ENCODE measurements around the gene RANBP1.

Gene RANBP1

GRCh38 chr22:20125201-20126174 is 9.6 kb downstream of the RANBP1 start:
- DNase-seq, result no peak

GRCh38 chr22:20126284-20127029 is 10.6 kb downstream of the RANBP1 start:
- DNase-seq, result no peak

- DNase-seq, result no peak
Measured at GRCh38 chr22:20127318-20127868, 11.5 kb downstream of the RANBP1 start.

GRCh38 chr22:20127869-20128618 is 12.1 kb downstream of the RANBP1 start:
- DNase-seq, result no peak

- DNase-seq, result no peak
Measured at GRCh38 chr22:20128619-20128901, 12.7 kb downstream of the RANBP1 start.

- DNase-seq, result peak; percentile 26 to 69
Measured at GRCh38 chr22:20128902-20129746, 13.2 kb downstream of the RANBP1 start.

GRCh38 chr22:20129747-20130014 is 13.8 kb downstream of the RANBP1 start:
- no peak for DNase-seq

GRCh38 chr22:20130319-20130718 is 14.4 kb downstream of the RANBP1 start:
- peak in 1 of 2 donors; percentile 35 for DNase-seq

GRCh38 chr22:20130731-20131596 is 15.1 kb downstream of the RANBP1 start:
- peak; percentile 81 to 84 for DNase-seq

- peak in 1 of 2 donors; percentile 54 for DNase-seq
Measured at GRCh38 chr22:20131597-20131858, 15.6 kb downstream of the RANBP1 start, which contains the start of gene ZDHHC8. TSS of gene ZDHHC8 (plus strand) at chr22:20131804. CDS start at chr22:20131948, 144 bp downstream.

- peak in 1 of 2 donors; percentile 29 for DNase-seq
Measured at GRCh38 chr22:20131859-20132685, 16.2 kb downstream of the RANBP1 start.

- DNase-seq, result no peak
Measured at GRCh38 chr22:20132686-20133246, 16.9 kb downstream of the RANBP1 start.

GRCh38 chr22:20133930-20134549 is 18.1 kb downstream of the RANBP1 start:
- no peak for DNase-seq

- DNase-seq, result no peak
Measured at GRCh38 chr22:20135265-20135664, 19.4 kb downstream of the RANBP1 start.

- no peak for DNase-seq
Measured at GRCh38 chr22:20135806-20136602, 20.1 kb downstream of the RANBP1 start.

GRCh38 chr22:20136603-20136873 is 20.6 kb downstream of the RANBP1 start:
- DNase-seq, result no peak

- no peak for DNase-seq
Measured at GRCh38 chr22:20137113-20137512, 21.2 kb downstream of the RANBP1 start.

GRCh38 chr22:20137671-20138416 is 21.9 kb downstream of the RANBP1 start:
- DNase-seq, result no peak
